Ovary (tissue), 9 donors: ENCODE measurements around the gene PRAC1. TPM values are rescaled to one million over a fixed set of nuclear protein-coding genes. Genes with fewer than 3 reads are reported as not detected.

ENCODE experiments used
- DNase-seq, 5 donors: peaks; one replicate each; pipeline ENCODE4 v3.0.0-alpha.2; 2019 to 2020
- H3K27ac ChIP-seq, 2 donors: fragments of 200-600 bp; one replicate each; pipeline versions ENCODE4 v1.5.1 to v1.8.0; 2019 to 2022
- H3K27me3 ChIP-seq: fragments of 200-600 bp; one replicate; pipeline ENCODE4 v1.8.0; 2022
- H3K36me3 ChIP-seq: fragments of 200-600 bp; sonication (generic); one replicate; pipeline ENCODE4 v1.5.1; 2019
- H3K4me1 ChIP-seq: one replicate; pipeline ENCODE4 v1.8.1; 2013; ENCODE audit warnings: mild to moderate bottlenecking, moderate library complexity; ENCODE audit not compliant: insufficient read depth
- H3K4me3 ChIP-seq: fragments of 200-600 bp; sonication (generic); one replicate; pipeline ENCODE4 v1.5.1; 2017
- H3K9me3 ChIP-seq, 2 donors: fragments of 200-600 bp in 1 of 2; sonication (generic) in 1 of 2; one replicate each; pipeline versions ENCODE4 v1.5.1 to v1.8.1; 2013 to 2019; ENCODE audit warnings: mild to moderate bottlenecking in 1 of 2, moderate library complexity in 1 of 2
- EP300 ChIP-seq: sonication (generic); formaldehyde crosslinking; IDR thresholded peaks from one replicate; pipeline ENCODE4 v1.6.1; 2017; ENCODE audit warnings: antibody characterized with exemption
- POLR2A ChIP-seq: fragments of 450-650 bp; IDR thresholded peaks from one replicate; pipeline ENCODE4 v1.6.1; 2017; ENCODE audit warnings: antibody characterized with exemption, mild to moderate bottlenecking, moderate library complexity
- WGBS, 3 donors: extraction: QIAGEN DNeasy Blood & Tissue Kit in 1 of 3; methylation state at CpG; one replicate each; pipeline versions ENCODE4 v1.1.5 to v1.1.7; 2013 to 2017; 5-methylcytosine and 5-hydroxymethylcytosine counted together
- intact Hi-C, 4 donors: fragments of 100-400 bp; cut with DNase I; formaldehyde crosslinking; loops; one replicate each; pipeline versions ENCODE4 v1.11.0 to v1.15.1; 2022 to 2023
- polyA plus RNA-seq, 2 donors: library from polyadenylated mRNA; stranded (reverse); fragments of 200-250 nt in 1 of 2; fragments of 350-450 nt in 1 of 2; fragmentation: Illumina TruSeq in 1 of 2; extraction: RNeasy Lipid Tissue Mini Kit (QIAGEN cat#74804) in 1 of 2; gene quantifications; one replicate each; pipeline ENCODE4 v1.2.3, GENCODE V29; 2013 to 2014
- total RNA-seq, 7 donors: library from RNA; depleted of rRNA in 2 of 7; stranded (reverse); fragments of >200 nt in 2 of 7; fragmentation: NEBNext Ultra II Directional in 3 of 7; extraction: Animal tissue kit (Norgen Biotek cat#: 25700) in 3 of 7; gene quantifications; one replicate each; pipeline versions ENCODE4 v1.1.0 to v1.2.4, GENCODE V29; 2016 to 2023
- TF ChIP-seq, protein P1 (sequence below), 3 donors: fragments of 450-650 bp in 2 of 3; fragments of 200-600 bp in 1 of 3; IDR thresholded peaks; one replicate each; pipeline versions ENCODE4 v1.5.1 to v1.8.0; 2016 to 2022; ENCODE audit warnings: antibody characterized with exemption in 3 of 3, mild to moderate bottlenecking in 1 of 3
- donor health status: DM: no; HTN: no; CAD: no; lungs with moderate emphysema.
- donor health status: DM: no; HTN: no; CAD: no.
- donor health status: Bipolar disorder and iron deficiency.
- donor health status: DM: yes; HTN: yes; CAD: no.
- donor health status: DM: no; HTN: no; CAD: no.
- donor health status: DM: yes; HTN: yes; CAD: no.

The PRAC1 gene
- total and polyA plus RNA-seq, 9 donors, result not detected

DNA sequence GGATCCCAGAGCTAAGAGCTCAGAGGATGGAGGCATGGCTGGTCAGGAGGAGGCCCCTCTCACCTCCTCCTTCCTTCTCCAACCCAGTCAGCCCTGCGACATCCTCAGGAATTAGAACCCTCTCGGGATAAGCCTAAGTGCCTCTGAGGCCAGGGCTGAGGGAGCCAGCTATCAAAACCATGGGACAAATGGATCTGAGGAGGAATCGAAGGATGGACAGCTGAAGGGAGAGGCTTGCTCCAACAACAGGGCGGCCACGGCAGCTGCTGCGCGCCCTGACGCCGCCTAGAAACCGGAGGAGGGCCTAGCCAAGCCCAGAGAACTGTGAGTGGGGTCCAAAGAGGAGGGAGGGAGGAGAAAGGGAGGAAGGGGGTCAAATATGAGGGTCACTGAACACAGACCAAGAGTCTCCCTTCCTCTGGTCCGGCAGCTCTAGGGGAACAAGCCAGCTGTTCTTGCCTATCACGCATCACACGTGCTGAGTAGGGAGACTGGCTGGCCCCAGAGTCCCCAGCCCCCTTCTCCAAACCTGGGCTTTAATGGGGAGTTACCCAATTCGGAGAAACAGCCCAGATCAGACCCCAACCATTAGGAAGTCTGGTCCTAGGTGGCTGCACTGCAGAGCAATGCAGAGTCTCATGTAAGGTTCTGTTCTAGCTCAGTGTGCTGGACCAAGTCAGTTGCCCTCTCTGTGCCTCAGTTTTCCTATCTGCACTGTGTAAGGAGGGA lies 12.2 kb upstream of the PRAC1 start:
- TF ChIP-seq, protein P1, sequence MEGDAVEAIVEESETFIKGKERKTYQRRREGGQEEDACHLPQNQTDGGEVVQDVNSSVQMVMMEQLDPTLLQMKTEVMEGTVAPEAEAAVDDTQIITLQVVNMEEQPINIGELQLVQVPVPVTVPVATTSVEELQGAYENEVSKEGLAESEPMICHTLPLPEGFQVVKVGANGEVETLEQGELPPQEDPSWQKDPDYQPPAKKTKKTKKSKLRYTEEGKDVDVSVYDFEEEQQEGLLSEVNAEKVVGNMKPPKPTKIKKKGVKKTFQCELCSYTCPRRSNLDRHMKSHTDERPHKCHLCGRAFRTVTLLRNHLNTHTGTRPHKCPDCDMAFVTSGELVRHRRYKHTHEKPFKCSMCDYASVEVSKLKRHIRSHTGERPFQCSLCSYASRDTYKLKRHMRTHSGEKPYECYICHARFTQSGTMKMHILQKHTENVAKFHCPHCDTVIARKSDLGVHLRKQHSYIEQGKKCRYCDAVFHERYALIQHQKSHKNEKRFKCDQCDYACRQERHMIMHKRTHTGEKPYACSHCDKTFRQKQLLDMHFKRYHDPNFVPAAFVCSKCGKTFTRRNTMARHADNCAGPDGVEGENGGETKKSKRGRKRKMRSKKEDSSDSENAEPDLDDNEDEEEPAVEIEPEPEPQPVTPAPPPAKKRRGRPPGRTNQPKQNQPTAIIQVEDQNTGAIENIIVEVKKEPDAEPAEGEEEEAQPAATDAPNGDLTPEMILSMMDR (IDR thresholded peaks at IDR 0.05), result no peak
- TF ChIP-seq EP300 (no peak), POLR2A (no peak)
- Histone ChIP-seq H3K9me3 (no peaks in the 10 kb centered on the region), H3K4me3 (no peak overlapping the region), H3K4me1 (no peaks in the 10 kb centered on the region), H3K27ac (no peak overlapping the region), H3K27me3 (no peaks in the 10 kb centered on the region), H3K36me3 (no peaks in the 10 kb centered on the region)
- 4 to 6% (median 5%) methylated on average over 14 of the region's 14 CpGs for WGBS, 3 donors
- intact Hi-C loops, result no loop called here
- DNase-seq, result no peak

DNA sequence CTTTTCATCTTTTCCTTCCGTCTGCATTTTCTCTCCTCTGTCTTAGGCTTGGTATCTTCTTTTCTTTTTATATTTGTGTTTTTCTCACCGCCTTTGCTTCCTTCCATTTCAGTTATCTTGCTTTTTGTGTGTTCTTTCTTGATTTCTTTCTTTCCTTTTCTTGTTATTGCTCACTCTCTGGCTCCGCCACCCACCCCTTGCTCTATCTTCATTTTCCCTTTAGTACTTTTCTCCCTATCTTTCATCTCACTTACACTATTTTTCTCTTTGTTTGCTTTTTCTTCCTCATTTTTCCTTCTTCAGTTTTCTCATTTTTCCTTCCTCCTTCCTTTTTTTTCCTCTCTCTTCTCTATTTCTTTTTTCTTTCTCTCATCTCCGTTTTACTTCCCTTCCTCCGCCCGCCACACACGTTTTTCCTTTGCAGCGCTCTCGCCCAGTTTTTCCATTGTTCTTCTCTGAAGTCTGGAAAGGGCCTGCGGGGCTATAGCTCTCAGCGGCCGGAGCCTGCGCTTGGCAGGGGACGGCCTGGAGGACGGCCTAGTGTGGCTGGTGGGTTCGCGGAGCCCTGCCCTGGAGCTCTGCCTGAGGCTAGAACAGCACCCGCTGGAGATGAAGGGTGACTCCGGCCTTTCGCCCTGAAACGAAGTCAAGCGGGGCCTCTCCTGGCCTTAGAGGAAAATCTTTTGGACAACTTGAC lies 11.5 kb upstream of the PRAC1 start:
- no peak for DNase-seq
- TF ChIP-seq POLR2A, result no peak
- TF ChIP-seq EP300, result no peak
- TF ChIP-seq, protein P1 (IDR thresholded peaks at IDR 0.05), result no peak
- H3K9me3 ChIP-seq, result no peaks in the 10 kb centered on the region
- 8 to 11% (median 8%) methylated on average over 22 of the region's 22 CpGs for WGBS, 3 donors
- H3K36me3 ChIP-seq, result no peaks in the 10 kb centered on the region
- intact Hi-C loops, result no loop called here
- H3K4me3 ChIP-seq, result no peak overlapping the region
- H3K27me3 ChIP-seq, result no peaks in the 10 kb centered on the region
- H3K4me1 ChIP-seq, result no peaks in the 10 kb centered on the region
- H3K27ac ChIP-seq, result no peak overlapping the region

DNA sequence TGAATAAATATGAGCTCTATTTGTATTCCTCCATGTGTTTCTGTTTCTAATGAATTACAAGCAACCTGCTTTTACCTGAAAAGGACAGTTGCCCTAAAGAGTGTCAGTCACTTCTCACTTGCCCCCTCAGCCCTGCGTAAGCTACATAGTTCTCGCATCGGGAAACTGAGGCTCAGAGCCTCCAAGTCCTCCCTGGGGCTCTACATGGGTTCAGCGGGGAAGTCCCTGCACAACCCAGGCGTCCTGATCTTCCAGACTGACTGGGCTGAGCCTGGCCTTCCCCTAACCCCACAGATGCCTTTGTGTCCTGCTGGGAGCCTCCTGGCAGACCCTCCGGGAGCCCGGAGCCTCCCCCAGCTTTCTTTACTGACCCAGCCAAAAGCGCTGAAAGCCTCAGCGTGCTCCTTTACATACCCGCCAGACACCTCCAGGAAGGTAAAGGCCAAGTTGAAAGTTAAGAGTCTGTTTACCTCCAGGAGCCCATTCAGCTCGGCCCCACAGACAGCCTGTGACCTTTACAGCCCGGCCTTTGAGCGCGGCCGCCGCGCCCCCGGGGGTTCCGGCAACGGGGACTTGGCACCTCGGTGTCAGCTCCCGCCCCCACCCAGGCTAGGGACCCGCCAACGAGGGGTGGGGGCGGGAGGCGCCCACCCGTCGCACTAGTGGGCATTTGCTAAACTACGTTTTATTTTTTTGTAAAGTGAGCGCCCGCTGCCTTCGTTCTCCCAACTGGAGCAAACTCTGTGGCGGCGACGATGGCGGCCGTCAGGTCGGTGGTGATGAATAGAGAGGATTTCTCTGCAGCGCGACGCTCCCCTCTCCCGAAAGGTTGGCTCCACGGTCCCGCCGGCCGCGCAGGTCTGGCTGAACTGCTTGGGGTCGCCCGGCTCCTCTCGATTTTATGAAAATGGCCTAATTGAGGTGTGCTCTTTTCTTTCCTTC lies 10.6 kb upstream of the PRAC1 start:
- no peaks in the 10 kb centered on the region for H3K9me3 ChIP-seq
- H3K4me3 ChIP-seq, result no peak overlapping the region
- 2 to 4% (median 4%) methylated on average over 50 of the region's 50 CpGs for WGBS, 3 donors
- peaks cover 3% of the 10 kb centered on the region for H3K27me3 ChIP-seq
- intact Hi-C loops, result no loop called here
- no peaks in the 10 kb centered on the region for H3K36me3 ChIP-seq
- H3K27ac ChIP-seq, result no peak overlapping the region
- TF ChIP-seq POLR2A, result no peak
- TF ChIP-seq, protein P1 (IDR thresholded peaks at IDR 0.05), result no peak
- DNase-seq, result no peak
- H3K4me1 ChIP-seq, result no peaks in the 10 kb centered on the region

DNA sequence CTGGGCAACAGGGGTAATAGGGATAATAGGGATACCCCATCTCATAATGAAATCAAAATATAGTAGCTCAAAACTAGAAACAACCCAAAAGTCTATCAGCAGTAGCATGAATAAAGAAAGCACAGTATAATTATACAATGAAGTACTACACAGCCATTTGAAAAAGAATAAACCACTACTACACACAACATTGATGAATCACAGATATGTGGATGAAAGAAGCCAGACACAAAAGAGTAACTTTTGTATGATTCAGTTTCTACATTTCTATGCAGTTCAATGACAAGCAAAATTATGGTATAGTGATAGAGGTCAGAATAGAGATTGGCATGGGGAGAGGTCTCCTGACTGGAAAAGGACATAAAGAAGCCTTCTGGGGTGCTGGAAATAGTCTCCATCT lies 9.0 kb upstream of the PRAC1 start:
- intact Hi-C loops, result no loop called here
- no peak overlapping the region for H3K4me3 ChIP-seq
- H3K27ac ChIP-seq, result no peak overlapping the region
- H3K9me3 ChIP-seq, result no peaks in the 10 kb centered on the region
- no peaks in the 10 kb centered on the region for H3K4me1 ChIP-seq
- peaks cover 3% of the 10 kb centered on the region for H3K27me3 ChIP-seq
- TF ChIP-seq POLR2A, result no peak
- TF ChIP-seq, protein P1 (IDR thresholded peaks at IDR 0.05), result no peak
- DNase-seq, result no peak
- no peaks in the 10 kb centered on the region for H3K36me3 ChIP-seq
